ENCODE measurements around the gene PPHLN1. TPM values are rescaled to one million over a fixed set of nuclear protein-coding genes. Genes with fewer than 3 reads are reported as not detected.
"Not testable (repeated sequence)": the region's sequence is repeated elsewhere in the genome, so short reads cannot be mapped to it uniquely, and the experiment has no call there.

The PPHLN1 gene
- total RNA-seq, 1 donor from 2014 or later: 59.7 TPM

DNA sequence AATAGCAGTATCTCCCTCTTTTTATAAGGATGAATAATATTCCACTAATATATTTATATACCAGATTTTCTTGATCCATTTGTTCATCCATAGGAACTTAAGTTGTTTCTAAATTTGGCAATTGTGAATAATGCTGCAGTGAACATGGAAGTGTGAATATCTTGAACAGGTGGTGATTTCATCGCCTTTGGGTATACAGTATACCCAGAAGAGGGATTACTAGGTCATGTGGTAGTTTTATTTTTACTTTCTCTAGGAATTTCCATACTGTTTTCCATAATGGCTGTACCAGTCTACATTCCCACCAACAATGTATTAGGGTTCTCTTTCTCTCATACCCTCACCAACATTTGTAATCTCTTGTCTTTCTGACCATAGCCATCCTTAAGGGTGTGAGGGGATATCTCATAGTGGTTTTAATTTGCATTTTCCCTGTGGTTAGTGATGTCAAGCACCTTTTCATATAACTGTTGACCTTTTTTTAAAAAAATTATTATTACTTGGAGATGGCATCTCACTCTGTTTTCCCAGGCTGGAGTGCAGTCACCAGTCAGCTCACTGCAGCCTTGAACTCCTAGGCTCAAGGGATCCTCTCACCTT, 20.5 kb downstream of the PPHLN1 start:
- H3K4me1 Mint-ChIP-seq (ENCODE audit: unreplicated experiment): no peaks in the 10 kb centered on the region
- H3K27ac Mint-ChIP-seq: no peak overlapping the region
- H3K36me3 Mint-ChIP-seq: peaks cover 9% of the 10 kb centered on the region
- no peak for DNase-seq (ENCODE audit: extremely low spot score, unreplicated experiment)
- TF ChIP-seq, protein P1, sequence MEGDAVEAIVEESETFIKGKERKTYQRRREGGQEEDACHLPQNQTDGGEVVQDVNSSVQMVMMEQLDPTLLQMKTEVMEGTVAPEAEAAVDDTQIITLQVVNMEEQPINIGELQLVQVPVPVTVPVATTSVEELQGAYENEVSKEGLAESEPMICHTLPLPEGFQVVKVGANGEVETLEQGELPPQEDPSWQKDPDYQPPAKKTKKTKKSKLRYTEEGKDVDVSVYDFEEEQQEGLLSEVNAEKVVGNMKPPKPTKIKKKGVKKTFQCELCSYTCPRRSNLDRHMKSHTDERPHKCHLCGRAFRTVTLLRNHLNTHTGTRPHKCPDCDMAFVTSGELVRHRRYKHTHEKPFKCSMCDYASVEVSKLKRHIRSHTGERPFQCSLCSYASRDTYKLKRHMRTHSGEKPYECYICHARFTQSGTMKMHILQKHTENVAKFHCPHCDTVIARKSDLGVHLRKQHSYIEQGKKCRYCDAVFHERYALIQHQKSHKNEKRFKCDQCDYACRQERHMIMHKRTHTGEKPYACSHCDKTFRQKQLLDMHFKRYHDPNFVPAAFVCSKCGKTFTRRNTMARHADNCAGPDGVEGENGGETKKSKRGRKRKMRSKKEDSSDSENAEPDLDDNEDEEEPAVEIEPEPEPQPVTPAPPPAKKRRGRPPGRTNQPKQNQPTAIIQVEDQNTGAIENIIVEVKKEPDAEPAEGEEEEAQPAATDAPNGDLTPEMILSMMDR (conservative IDR thresholded peaks at IDR 0.05): no peak
- H3K4me3 Mint-ChIP-seq: no peak overlapping the region
- H3K27me3 Mint-ChIP-seq: no peaks in the 10 kb centered on the region
- H3K9me3 Mint-ChIP-seq: no peaks in the 10 kb centered on the region

DNA sequence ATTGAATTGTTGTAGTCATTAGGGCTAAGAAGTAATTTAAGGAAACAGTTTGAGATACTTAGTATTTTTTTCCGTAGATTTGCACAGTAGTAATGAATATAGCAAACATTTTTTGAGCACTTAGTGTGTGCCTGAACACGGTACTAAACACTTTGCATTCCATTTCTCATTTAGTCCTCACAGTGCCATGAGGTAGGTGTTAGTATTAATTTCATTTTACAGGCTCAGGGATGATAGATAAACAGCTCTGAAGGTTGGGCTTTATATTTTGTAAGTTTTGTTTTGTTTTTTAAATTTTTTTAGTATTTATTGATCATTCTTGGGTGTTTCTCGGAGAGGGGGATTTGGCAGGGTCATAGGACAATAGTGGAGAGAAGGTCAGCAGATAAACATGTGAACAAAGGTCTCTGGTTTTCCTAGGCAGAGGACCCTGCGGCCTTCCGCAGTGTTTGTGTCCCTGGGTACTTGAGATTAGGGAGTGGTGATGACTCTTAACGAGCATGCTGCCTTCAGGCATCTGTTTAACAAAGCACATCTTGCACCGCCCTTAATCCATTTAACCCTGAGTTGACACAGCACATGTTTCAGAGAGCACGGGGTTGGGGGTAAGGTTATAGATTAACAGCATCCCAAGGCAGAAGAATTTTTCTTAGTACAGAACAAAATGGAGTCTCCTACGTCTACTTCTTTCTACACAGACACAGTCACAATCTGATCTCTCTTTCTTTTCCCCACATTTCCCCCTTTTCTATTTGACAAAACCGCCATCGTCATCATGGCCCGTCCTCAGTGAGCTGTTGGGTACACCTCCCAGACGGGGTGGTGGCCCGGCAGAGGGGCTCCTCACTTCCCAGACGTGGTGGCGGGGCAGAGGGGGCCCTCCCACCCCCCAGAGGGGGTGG, 23.4 kb downstream of the PPHLN1 start:
- H3K27me3 Mint-ChIP-seq; H3K27ac Mint-ChIP-seq; H3K9me3 Mint-ChIP-seq; DNase-seq (ENCODE audit: extremely low spot score, unreplicated experiment); H3K4me3 Mint-ChIP-seq; H3K4me1 Mint-ChIP-seq (ENCODE audit: unreplicated experiment): not testable (repeated sequence)
- H3K36me3 Mint-ChIP-seq: peaks cover 17% of the 10 kb centered on the region

DNA sequence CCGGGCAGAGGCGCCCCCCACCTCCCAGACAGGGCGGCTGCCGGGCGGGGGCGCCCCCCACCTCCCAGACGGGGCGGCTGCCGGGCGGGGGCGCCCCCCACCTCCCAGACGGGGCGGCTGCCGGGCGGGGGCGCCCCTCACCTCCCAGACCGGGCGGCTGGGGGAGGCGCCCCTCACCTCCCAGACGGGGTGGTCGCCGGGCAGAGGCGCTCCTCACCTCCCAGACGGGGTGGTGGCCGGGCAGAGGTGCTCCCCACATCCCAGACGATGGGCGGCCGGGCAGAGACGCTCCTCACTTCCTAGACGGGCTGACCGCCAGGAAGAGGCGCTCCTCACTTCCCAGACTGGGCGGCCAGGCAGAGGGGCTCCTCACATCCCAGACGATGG, 24.0 kb downstream of the PPHLN1 start:
- DNase-seq (ENCODE audit: extremely low spot score, unreplicated experiment); H3K4me1 Mint-ChIP-seq (ENCODE audit: unreplicated experiment); H3K27me3 Mint-ChIP-seq; H3K9me3 Mint-ChIP-seq; H3K4me3 Mint-ChIP-seq; H3K27ac Mint-ChIP-seq: not testable (repeated sequence)
- H3K36me3 Mint-ChIP-seq: peaks cover 17% of the 10 kb centered on the region

DNA sequence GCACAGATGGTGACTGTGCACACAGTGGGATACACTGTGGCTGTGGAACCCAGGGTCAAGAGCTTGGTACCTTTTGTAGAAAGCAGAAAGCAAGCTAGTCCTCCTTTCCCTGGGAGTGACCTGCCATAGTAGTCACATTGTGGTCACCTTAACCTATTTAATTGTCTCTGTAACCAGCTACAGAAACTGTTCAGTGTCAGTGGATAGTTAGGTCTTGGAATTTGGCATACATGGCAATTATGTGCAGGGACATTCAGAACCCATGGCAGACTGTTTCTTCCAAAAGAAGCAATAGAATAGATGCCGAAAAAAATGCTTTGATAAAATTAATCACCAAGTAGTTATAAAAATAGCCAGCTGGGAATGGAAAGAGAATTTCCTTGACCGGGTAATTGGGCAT, 30.4 kb downstream of the PPHLN1 start:
- no peak for DNase-seq (ENCODE audit: extremely low spot score, unreplicated experiment)
- Mint-ChIP-seq H3K4me1 (ENCODE audit: unreplicated experiment) (no peaks in the 10 kb centered on the region), H3K27ac (no peak overlapping the region), H3K9me3 (no peaks in the 10 kb centered on the region), H3K4me3 (no peak overlapping the region), H3K36me3 (peaks cover 28% of the 10 kb centered on the region), H3K27me3 (no peaks in the 10 kb centered on the region)
- TF ChIP-seq, protein P1 (conservative IDR thresholded peaks at IDR 0.05): no peak

DNA sequence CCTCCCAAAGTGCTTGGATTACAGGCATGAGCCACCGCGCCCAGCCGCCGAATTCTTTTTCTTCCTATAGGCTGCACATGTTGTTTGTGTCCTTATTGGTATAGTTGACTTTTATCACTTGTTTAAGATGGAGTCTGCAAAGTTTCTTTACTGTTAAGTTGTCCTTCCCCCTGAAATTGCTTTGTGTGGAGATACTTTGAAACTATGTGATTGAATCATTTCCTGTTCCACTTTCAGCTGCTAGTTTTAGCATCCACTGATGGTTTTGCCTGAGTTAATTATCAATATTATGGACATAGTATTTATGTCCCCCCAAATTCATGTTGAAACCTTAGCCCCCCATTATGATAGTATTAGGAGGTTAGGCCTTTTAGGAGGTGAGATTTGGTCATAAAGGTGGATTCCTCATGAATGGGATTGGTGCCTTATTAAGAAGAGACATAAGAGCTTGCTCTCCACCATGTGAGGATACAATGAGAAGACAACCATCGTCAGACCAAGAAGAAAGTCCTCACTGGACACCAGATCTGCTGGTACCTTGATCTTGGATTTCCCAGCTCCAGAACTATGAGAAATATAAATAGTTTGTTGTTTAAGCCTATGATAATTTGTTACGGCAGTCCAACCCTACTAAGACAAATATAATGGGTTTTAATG, 34.9 kb downstream of the PPHLN1 start:
- no peak for DNase-seq (ENCODE audit: extremely low spot score, unreplicated experiment)
- Mint-ChIP-seq H3K27ac (no peak overlapping the region), H3K9me3 (no peaks in the 10 kb centered on the region), H3K4me3 (no peak overlapping the region), H3K27me3 (no peaks in the 10 kb centered on the region), H3K4me1 (ENCODE audit: unreplicated experiment) (peaks cover 3% of the 10 kb centered on the region), H3K36me3 (peaks cover 19% of the 10 kb centered on the region)
- TF ChIP-seq, protein P1 (conservative IDR thresholded peaks at IDR 0.05): no peak

DNA sequence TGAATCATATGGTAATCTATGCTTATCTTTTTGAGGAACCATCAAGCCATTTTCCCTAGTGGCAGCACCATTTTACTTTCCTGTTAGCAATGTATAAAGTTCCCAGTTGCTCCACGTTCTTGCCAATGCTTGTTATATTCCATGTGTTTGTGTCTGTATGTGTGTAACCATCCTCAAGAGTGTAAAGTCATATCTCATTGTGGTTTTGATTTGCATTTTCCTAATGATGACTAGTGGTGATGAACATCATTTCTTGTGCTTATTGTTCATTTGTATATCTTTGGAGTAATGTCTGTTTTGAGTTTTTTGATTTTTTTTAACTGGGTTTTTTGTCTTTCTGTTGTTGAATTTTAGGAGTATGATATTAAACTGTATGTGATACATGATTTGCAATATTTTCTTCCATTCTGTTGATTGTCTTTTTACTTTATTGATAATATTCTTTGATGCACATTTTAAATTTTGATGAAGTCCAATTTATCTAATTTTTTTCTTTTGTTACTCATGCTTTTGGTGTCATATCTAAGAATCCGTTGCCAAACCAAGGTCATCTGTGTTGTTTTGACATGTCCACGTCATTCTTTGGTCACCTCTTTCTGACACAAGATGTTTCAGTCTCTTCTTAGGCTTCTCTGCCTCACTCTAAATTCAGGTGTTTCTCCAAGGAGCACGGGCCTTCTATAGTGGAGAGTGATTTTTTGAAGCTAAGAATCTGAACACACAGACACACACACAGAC, 36.1 kb downstream of the PPHLN1 start:
- Mint-ChIP-seq H3K27ac (no peak overlapping the region), H3K4me3 (no peak overlapping the region), H3K36me3 (peaks cover 15% of the 10 kb centered on the region), H3K4me1 (ENCODE audit: unreplicated experiment) (peaks cover 3% of the 10 kb centered on the region), H3K9me3 (no peaks in the 10 kb centered on the region), H3K27me3 (no peaks in the 10 kb centered on the region)
- no peak for DNase-seq (ENCODE audit: extremely low spot score, unreplicated experiment)
- TF ChIP-seq, protein P1 (conservative IDR thresholded peaks at IDR 0.05): no peak

Data from type B pancreatic cell (in vitro differentiated cells).